NCI-H524 treated with DMSO at 0.1 percent for 48 hours (cell line): ENCODE data around the gene HOXB8.

Experiments
- DNase-seq: peaks from one replicate; lab custom pipeline; 2025; lab: John Stamatoyannopoulos, UW

HOXB8 gene

DNA sequence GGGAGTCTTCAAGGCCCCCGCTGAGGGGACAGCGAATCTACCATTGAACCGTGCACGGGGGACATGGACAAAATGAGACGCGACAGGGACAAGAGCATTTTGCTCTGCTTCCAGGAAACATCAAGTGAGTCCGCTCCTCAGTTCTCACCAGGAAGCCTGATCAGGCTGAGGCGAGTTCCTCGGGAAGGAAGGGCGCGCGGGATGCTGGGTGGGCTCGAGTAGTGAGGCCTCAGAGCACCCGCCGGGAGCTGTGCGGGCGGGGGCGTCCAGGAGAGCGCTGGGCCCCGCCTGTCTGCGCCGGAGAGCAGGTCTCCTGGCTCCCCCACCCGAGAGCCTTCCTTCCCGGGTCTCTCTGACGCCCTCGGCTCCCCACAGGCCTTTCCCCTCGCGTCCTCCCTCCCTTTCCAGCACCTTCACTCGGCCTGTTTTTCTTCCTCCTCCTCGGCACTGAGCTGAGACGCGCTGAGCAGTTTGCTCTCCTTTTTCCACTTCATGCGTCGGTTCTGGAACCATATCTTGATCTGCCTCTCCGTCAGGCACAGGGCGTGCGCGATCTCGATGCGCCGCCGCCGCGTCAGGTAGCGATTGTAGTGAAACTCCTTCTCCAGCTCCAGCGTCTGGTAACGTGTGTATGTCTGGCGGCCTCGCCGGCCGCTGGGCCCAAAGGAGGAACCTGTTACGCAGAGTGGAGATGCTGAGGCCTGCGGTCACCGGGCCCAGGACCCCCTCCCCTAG, 18.9 kb downstream of the HOXB8 start:
- DNase-seq: no peak

DNA sequence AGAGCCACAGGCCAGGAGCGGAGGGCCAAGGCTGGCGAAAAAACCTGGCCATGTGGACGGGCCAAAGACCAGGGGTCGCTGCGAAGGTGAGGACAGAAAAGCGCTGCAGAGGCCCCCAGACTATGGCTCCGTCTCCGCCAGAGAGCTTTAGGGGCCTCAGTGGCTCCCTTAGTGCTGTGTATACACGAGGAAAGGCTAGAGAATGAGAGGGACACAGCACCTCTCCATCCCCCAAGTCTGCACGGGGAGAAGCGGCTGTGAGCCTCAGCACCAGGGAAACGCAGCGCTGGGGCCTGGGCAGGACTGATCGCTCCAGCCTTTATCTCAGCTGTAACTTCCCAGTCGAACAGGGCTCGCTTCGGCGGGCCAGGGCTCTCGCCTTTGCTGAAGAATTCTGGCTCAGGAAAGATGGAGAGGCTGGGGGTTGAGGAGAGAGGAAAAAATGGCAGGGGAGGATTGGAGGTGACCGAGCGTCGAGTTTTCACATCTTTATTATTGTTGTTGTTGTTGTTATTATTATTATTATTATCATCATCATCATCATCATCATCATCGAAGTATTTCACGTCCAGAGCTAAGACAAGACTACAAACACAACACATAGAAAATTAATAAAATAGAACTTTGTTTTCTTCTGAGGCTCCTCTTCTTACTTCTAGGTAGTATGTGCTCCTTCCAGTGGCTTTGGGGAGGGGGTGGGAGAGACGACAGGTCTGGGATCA, 19.7 kb downstream of the HOXB8 start:
- DNase-seq: no peak

DNA sequence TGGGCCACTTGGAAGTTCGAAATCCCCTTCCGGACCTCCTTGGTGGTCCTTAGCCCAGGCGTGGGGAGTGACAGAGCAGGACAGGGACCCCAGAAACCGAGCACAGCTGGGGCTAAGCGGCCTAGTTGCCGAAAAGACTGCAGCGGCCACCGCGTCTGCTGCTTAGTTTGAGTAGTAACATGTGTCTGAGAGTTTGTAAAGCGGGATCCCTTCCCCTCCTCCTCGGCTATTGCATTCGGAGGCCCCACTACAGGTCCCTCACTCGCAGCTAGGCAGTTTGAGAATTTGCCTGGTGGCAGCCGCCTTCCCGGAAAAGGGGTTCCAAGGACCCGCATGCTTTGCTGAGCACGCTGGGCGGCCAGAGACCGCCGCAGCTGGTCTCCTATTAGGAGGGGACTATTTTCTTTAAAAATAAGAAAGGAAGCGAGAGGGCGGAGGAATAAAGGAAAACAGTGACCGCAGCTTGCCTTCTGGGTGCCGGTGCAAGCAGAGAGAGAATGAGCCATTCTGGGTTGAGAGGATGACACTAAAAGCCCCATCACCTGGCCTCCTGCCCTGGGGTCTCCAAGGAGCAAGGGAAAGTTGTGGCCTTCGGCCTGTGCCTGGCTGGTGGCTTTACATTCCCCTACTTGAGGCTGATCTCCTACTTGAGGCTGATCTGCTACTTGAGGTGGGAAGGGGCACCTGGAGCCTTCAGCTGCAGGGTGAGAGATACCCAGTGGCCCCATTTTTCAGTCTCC, 20.4 kb downstream of the HOXB8 start:
- no peak for DNase-seq

DNA sequence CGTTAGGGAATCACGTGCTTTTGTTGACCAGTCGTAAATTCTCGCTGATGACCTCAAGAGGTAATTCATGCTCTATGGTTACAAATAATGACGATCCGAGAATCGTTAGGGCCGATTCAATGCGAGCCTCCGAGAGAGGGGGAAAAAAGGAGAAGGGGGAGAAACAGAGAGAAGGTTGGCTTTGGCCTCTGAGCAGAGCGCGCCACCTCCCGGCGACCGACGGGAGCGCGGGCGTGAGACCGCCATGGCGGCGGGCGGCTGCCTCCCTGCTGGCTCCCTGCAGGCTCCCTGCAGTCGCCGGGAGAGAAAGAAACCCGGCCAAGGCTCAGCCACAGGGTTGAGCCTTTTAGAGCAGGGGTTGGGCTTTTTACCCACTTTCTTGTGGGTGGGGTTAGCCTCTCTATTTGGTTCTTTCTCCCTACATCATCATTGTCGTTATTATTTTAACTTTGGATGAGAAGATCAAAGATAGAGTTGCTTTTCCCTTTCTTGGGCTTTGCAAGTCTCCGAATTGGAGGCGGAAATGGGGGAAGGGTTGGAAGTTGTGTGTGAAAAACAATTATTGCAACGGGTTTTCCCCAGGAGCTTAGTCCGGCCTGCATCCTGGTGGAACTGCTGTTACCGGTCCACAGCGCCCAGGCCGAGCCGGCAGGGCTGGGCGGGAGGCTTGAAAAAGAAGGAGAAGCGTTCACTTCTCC, 21.1 kb downstream of the HOXB8 start:
- no peak for DNase-seq

DNA sequence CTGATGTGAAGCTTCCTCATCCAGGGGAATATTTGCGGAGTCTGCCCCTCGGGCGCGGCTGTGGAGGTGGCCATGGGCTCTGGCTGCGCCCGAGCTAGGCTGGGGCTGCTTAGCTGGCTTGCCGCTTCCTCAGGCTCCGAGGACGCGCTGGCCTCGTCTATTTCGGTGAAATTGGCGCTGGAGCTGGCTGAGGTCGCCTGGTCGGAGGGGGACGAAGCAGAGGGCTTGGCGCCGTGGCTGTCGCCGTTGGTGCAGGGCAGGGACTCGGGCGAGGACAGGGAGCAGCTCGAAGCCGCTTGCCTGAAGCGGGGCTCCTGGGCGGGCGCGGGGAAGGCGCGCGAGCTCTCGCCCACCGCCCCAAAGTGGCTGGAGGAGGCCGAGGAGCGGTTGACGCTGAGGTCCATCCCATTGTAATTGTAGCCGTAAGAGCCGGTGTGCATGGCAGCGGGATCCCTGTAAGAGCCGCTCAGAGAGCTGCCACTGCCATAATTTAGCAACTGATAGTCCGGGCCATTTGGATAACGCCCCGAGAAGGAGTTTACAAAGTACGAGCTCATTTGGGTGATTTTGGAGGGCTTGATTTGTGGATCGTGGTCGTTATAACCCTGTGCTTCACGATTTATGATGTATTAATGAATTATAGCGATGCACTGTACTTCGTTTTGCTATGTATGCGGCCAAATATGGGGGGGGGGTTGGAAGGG, 21.8 kb downstream of the HOXB8 start, which contains the start of gene HOXB5:
Gene HOXB5 (minus strand): TSS at position 654 of the 704 bp plus-strand sequence. CDS start 97 bp downstream, at position 557.
- no peak for DNase-seq

DNA sequence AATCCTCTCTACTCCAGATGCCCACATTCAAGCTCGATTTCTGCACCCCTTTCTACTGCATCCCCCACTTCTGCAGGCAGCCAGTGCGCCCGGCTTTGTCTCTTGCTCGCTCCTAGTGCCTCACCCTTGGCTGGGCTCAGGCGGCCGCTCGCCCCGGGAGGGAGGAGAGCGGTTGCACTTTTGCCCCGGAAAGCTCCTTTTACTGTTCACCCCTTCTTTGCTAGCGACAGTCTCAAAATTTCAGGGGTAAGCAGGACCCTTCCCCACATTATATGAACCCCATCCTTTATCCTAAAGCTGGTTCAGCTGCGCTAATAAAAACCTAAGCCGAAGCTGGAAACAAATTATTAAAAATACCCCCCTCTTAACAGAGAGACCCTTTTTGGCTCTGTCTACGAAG, 22.5 kb downstream of the HOXB8 start:
- no peak for DNase-seq

DNA sequence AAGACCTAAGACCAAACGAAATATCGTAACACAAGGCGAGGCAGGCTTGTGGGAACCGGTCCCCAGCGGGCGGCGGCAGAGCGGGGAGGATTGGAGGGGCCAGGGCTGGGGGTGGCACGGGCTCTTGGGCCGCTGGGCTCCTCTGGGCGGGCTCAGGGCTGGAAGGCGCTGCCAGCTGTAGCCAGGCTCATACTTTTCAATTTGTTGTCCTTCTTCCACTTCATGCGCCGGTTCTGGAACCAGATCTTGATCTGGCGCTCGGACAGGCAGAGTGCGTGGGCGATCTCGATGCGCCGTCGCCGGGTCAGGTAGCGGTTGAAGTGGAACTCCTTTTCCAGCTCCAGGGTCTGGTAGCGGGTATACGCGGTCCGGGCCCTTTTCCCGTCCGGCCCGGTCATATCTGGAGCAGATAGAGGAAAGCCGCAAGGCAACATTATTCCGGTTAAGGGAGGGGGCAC, 23.0 kb downstream of the HOXB8 start:
- no peak for DNase-seq

DNA sequence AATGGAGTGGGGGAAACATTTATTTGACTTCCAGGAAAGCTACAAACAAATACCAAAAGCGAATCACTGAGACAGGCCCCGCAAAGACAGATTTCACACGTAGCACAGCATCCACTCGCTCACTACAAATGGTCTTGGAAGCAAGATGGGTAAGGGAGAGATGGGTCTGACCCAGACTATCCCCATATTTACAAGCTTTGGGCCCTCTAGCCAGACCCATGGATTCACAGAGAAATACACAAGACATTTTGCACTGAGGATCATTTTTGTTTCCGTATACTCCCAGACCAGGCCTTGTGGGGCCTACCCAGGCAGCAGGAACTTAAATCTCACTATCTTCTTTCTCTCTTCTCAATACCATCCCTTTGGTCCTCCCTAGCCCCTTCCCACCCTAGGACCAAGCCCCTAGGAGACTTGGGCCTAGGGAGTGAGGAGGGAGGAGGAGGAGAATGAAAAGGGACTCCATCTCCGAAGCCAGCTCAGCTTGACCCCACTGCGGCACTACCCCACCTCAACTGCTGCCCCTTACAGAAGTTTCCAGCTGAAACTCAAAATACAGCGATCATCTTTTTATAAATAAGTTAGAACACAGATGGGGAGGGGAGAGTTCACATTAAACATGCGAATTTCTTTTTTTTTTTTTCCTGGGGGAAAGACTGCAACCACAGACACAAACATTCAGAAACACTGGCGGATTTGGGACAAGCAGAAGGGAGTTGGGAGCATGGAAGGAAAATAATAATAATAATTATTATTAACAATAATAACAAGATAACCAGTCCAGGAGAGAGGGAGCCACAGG, 23.6 kb downstream of the HOXB8 start:
- DNase-seq: no peak

DNA sequence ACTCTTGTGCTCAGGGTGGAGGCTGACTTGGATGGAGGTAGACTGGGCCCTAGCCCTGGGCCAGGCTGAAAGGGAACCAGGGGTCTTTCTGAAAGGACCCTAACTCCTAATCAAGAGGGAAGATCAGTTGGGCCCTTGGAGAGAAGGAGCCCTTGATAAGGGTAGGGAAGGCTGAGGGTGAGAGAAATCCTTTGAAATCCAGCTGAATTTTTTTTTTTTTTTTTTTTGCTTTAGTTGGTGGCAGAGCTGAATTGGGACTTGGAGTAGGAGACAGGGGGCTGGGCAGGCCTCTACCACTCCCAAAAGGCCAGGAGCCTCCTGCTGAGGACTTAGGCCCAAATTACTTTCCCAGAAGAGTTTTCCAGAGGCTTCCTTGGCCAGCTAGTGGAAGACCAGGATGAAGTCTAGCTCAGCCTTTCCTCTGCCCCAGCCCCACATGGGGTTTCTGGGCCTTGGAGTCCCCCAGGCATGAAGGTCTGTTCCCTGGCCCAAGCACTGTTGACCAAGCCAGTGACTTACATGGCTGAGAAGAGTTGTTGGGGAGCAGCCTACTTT, 24.4 kb downstream of the HOXB8 start:
- no peak for DNase-seq

DNA sequence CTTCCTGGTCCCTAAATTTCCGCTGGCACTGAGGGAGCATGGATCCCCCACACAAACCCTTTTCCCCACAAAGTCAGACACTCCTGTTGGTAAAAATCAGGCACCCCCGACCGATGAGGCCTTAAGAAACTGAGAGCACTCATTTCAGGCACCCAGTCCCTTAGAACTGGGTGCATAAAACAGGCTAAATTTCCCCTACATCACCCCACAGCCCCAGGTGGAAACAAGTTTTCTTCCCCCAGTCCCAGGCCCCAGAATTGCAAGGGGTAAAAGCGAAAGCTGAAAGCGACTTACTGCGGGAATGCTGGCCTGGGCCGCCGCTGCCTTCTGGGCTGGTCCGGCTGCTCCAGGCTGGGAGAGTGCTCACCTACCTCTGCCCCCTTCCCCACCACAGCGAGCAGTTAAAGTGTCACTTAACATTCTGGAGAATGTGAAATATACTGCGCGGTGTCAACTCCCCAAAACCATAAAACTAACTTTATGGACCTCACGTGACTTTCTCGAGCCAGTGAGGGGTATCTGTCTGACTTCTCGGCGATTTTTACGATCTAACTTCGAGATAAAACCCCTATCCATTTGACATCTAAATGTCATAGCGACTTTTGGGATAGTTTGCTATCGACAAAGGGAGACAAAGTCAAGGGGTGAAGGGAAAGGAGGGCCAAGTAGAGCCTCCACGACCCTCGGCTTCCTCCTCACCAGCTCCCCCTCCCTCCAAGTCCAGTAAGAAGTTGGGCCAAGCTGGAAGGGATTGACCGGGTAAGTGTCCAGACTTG, 25.1 kb downstream of the HOXB8 start, which contains the start of gene HOXB3:
Gene HOXB3 (minus strand): TSS at position 411 of the 776 bp plus-strand sequence. CDS start 37,767 bp downstream, outside the sequence.
- DNase-seq: no peak

DNA sequence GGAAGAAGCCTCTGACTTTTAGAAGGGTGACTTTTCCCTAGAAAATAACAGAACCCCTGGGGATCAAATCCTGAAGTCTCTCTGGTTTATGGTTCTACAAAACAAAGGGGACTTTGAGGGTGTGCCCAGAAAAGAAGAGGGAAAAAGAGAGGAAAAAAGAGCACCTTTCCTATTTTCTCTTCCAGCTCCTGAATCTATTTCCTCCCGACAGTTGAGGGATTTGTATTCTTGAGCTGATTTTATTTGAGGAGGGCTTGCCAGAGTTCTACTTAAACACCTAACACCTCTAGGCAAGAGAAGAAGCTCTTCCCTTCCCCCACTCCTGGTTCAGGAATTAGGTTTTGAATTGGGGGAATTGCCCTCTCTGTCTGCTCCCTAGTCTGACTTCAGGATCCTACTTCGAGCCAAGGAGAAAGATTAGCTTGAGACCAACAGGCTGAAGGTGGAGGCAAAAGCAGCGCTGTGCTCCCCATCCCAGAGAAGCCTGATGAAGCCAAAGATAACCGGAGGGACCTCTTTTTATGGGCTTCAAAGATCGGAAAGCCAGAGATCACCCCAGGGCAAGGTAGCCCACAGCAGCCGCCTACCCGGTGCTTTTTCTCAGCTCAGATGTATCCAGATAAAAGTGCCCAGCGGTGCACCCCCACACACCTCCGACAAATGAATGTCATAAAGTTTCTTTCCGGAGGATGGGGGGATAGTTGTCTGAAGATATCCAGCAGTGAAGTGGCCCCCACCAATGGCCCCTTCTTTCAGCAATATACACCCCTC, 25.8 kb downstream of the HOXB8 start:
- no peak for DNase-seq

DNA sequence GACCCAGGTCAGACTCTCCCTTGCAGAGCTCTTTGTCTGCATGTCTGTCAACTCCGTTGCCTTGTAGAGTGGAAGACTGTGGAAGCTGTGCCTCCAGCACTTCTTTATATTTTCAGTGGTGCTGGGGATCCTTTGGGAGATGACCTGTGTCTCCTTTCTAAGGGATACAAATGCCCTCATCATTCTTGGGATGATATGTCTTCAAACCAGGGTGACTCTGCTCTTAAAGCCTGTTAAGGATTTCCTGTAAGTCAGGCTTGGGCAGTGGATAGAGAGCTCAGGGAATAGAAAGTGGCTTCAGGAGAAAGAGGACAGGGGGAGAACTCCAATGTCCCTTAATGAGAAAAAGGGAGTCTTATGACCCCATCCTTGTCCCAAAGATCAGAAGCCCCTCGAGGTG, 26.6 kb downstream of the HOXB8 start:
- no peak for DNase-seq

DNA sequence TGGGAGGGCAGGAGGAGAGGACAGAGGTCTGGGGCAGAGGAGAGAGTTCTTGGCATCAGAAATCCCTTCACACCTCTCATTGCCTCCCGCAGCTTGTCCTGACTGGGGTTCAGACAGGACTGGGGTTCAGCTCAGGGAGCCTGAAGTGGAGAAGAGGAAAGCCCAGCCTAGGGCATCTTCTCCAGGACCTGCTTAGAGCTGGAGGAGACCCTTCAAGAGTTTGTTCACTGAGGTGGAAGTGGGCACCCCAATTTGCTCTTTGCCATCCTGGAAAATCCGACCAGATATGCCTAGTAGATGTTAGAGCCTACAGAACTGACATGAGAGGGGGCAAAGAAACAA, 27.0 kb downstream of the HOXB8 start:
- no peak for DNase-seq

DNA sequence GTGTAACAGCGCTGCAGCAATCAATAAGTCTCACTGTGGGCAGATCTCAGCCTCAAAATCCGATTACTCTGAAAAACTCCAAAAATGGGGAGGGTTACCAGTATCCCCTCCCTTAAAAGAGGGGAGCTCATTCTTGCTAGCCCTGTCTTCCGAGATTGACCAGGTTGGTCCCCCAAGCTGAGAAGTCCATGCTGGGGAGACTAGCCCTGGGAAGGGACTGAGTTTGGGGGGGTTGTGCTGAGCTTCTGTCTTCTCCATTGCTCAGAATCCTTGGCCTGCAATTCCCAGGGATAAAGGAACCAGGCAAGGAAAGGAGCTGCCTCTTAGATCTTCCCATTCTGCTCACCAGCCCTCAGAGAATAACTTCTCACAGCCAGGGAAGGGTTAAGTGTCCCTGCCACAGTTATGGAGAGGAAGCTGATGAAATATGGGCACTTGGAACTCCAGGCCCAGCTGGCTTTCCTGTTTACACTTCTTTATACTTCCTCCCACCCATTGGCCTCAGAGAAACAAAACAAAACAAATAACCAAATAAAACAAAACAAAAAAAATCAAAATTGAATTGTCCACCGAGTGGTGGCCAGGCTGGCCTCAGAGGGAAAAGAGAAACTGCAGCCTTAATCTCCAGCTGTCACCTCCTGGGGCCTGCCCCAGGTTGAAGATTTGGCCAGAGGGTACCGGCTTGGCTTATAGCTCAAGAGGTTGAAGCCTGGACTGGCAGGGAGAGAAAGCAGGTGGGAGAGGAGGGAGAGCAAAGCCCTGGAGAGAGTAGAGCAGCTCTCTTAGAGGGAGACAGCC, 27.6 kb downstream of the HOXB8 start:
- DNase-seq: no peak

DNA sequence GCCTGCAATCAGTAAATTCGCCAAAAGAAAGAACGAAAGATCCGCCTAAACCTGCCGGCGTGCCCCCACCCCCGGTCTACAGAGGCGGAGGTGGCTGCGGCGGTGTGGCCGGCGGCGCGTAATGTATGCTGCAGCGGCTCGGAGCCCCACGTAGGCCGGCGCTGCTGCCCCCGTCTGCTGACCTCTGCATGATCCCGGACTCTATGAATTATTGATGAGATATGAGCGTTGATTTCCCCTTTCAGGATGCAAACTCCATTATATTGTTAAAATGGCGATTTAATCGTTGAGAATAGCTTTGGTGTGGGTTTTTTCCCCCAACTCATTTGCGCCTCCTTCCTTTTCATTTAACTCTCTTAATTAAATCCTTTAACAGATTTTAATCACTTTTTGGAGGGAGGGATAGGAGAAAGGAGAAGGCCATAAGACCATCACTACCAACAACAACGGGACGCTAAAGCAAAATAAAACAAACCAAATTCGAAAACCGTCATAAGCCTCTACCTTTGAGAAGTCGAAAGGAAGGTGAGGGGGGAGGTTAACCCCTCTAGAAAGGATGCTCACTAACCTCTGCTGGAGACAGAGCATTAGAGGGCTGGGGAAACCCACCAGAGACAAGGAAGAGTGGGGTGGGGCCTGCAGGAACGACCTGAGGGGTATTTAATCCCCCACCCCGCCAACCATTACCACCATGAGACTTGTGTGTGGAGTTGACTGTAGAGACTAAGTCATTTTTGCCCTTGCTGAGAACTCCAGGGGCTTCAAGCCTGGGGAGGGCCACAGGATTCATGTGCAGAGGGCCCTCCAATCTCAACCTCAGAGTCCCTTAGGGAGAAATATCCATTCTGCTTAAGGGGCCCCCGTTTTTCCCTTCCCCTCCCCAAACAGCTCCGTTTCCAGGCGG, 28.5 kb downstream of the HOXB8 start:
- no peak for DNase-seq

DNA sequence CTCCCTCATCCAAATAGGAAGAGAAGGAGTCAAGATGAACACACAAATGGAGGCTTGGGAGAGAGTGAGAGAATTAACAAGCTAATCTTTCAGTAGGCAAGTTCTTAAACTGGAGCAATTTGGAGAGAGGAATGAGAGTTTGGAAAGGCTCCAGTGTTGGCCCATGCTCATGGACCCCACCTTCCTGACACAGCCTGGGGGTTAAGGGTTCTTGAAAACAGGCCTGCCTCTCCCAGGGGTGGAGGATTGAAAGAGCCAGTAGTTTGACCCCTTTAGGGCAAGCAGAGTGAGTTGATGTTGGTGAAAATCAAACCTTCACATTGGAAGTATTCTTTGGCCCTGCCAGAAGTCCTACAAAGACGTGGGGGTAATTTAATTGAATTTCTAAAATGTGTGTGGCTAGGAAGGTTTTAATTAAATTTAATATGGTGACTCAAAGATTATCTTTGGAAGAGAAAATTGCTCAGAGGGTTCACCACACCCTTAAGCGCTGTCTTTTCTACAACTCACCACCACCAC, 30.8 kb downstream of the HOXB8 start:
- DNase-seq: no peak
